AG04449 (cell line): ENCODE data around the gene TRAPPC3.

ENCODE experiments used
- CTCF ChIA-PET: fragments of 350-600 bp; formaldehyde crosslinking; extraction: SDS; loops from one replicate; lab custom pipeline; 2021; ENCODE audit warnings: antibody characterized with exemption; lab: Yijun Ruan, JAX
- POLR2A ChIA-PET: fragments of 400-600, 350-600 bp; formaldehyde crosslinking; extraction: SDS; loops from one replicate; lab custom pipeline; 2020; ENCODE audit warnings: antibody characterized with exemption, inconsistent platforms; lab: Yijun Ruan, JAX
- DNase-seq: peaks from one replicate; pipeline ENCODE4 v3.0.0-alpha.2; 2010; ENCODE audit warnings: low read depth, low spot score
- H3K4me3 ChIP-seq: 2 replicates; pipeline ENCODE4 v1.5.1; 2011; ENCODE audit warnings: low read depth, mild to moderate bottlenecking, control low read depth, low read length
- TF ChIP-seq, protein P1 (sequence below): IDR thresholded peaks from one replicate; pipeline ENCODE4 v1.5.1; 2011; ENCODE audit warnings: mild to moderate bottlenecking, moderate library complexity, low read length, control low read depth, inconsistent platforms; ENCODE audit not compliant: insufficient read depth; ENCODE audit errors: missing control alignments

Gene TRAPPC3

GRCh38 chr1:36134505-36135329 lies 14.6 kb downstream of the TRAPPC3 start:
- ChIA-PET CTCF (interaction anchor here (0.8 to 10.3 kb wide), 33 partner anchors 8 to 315 kb away, joined by 3 to 453 read pairs (median 5); partner anchors contain the start of genes ADPRS, OSCP1, THRAP3 and TRAPPC3), POLR2A (interaction anchor here (1.0 to 2.3 kb wide), 3 partner anchors 14 to 28 kb away, joined by 4 to 10 read pairs (median 8); partner anchors contain the start of gene TRAPPC3)
- TF ChIP-seq, protein P1, sequence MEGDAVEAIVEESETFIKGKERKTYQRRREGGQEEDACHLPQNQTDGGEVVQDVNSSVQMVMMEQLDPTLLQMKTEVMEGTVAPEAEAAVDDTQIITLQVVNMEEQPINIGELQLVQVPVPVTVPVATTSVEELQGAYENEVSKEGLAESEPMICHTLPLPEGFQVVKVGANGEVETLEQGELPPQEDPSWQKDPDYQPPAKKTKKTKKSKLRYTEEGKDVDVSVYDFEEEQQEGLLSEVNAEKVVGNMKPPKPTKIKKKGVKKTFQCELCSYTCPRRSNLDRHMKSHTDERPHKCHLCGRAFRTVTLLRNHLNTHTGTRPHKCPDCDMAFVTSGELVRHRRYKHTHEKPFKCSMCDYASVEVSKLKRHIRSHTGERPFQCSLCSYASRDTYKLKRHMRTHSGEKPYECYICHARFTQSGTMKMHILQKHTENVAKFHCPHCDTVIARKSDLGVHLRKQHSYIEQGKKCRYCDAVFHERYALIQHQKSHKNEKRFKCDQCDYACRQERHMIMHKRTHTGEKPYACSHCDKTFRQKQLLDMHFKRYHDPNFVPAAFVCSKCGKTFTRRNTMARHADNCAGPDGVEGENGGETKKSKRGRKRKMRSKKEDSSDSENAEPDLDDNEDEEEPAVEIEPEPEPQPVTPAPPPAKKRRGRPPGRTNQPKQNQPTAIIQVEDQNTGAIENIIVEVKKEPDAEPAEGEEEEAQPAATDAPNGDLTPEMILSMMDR = peak; percentile 77
- DNase-seq = no peak
- H3K4me3 ChIP-seq = no peak overlapping the region

- no peak for DNase-seq
- H3K4me3 ChIP-seq = no peak overlapping the region
- ChIA-PET CTCF (interaction anchor here (0.7 to 10.3 kb wide), 22 partner anchors 9 to 286 kb away, joined by 3 to 453 read pairs (median 6); partner anchors contain the start of genes ADPRS, THRAP3 and TRAPPC3), POLR2A (interaction anchor here (0.8 to 2.3 kb wide), 6 partner anchors 15 to 166 kb away, joined by 3 to 15 read pairs (median 6); partner anchors contain the start of genes MAP7D1 and TRAPPC3)
- TF ChIP-seq, protein P1 = no peak
These were observed 15.3 kb downstream of the TRAPPC3 start for GRCh38 chr1:36134031-36134430.

- peak; percentile 89 for DNase-seq
- no peak overlapping the region for H3K4me3 ChIP-seq
- ChIA-PET POLR2A (interaction anchor here (0.6 to 2.3 kb wide), 9 partner anchors 14 to 166 kb away, joined by 3 to 15 read pairs (median 3); partner anchors contain the start of genes MAP7D1 and TRAPPC3), CTCF (interaction anchor here (0.7 to 10.3 kb wide), 15 partner anchors 9 to 286 kb away, joined by 3 to 453 read pairs (median 15); partner anchors contain the start of genes ADPRS, THRAP3 and TRAPPC3)
- TF ChIP-seq, protein P1 = no peak
These were observed 15.8 kb downstream of the TRAPPC3 start for GRCh38 chr1:36133484-36133883.

DNA sequence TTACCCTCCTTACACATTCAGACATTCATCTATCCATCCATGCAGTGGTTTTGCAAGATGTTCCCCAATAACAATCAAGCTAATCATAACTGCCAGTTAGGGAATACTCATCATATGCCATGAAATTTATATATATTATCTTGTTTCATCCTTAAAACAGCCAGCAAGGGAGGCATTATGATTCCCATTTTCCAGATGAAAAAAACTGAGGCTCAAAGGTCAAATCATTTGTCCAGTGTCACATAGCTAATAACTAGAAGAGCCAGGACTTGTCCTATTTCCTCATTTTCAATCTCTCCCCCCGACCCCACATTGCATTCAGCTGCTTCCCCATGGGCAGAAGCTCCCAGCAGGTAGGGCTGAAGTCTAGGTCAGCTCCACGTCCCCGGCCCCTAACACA lies 17.3 kb downstream of the TRAPPC3 start:
- TF ChIP-seq, protein P1 = no peak
- POLR2A ChIA-PET = no interaction called here
- no peak overlapping the region for H3K4me3 ChIP-seq
- DNase-seq = no peak
- CTCF ChIA-PET = interaction anchor here (0.8 to 10.3 kb wide), 6 partner anchors 14 to 168 kb away, joined by 3 to 453 read pairs (median 8); partner anchors contain the start of gene TRAPPC3

- TF ChIP-seq, protein P1 = no peak
- no peak overlapping the region for H3K4me3 ChIP-seq
- POLR2A ChIA-PET = interaction anchor here (0.8 to 0.9 kb wide), 2 partner anchors 10 to 13 kb away, joined by 3 read pairs; no protein-coding TSS in a partner anchor
- CTCF ChIA-PET = interaction anchor here (0.9 to 10.3 kb wide), 2 partner anchors 12 to 59 kb away, joined by 3 to 158 read pairs; no protein-coding TSS in a partner anchor
- DNase-seq = no peak
These were observed 20.4 kb downstream of the TRAPPC3 start for GRCh38 chr1:36128905-36129206.
